ENCODE data around the gene LSM7. TPM values are rescaled to one million over a fixed set of nuclear protein-coding genes. Genes with fewer than 3 reads are reported as not detected.

Gene LSM7
- total and polyA plus RNA-seq, 2 of the 13 experiments (the other 11 are each of a cell fraction or from before 2014, with no cell fraction given) = 140 to 205 TPM

DNA sequence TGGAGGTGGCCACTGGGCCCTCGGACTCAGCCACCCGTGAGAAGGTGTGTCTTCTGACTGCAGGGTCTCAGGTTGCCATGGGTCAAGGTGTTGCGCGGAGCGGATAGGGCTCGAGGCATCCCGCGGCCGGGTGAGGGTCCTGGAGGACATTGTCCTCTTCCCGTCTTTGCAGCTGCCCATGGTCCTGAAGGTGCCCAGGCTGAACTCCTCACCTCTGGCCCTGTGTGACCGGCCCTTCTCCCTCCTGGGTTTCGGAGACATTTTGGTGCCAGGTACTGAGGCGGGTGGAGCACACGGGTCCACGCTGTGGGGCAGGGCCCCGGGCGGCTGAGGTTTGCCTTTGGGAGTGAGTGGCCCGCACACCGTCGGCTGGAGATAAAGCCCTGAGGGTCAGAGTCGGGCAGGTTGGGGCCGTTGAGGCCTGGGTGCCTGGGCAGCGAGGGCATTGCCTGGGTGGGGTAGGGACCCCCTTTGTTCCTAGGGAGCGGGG, 16.0 kb upstream of the LSM7 start:
- no peak for ATAC-seq
- no peak for DNase-seq (ENCODE audit: low spot score)
- CTCF ChIA-PET (ENCODE audit: low intra/inter-chr PET ratio, low total read pairs) = no interaction called here
- Histone ChIP-seq H3K36me3 (replicated peaks in 1 of 2; ENCODE audit: control insufficient read depth in 1 of 2, insufficient read depth in 2 of 2, low read length in 2 of 2) (no peaks in the 10 kb centered on the region; a peak in 2 of 5 replicates), H3K9me3 (ENCODE audit: low read length) (no peaks in the 10 kb centered on the region), H4K20me1 (ENCODE audit: insufficient read depth, low read length) (no peaks in the 10 kb centered on the region), H3K4me2 (ENCODE audit: low read depth, low read length) (no peak overlapping the region), H3K79me2 (ENCODE audit: insufficient read depth, low read length) (no peaks in the 10 kb centered on the region), H3K27ac (ENCODE audit: extremely low read length, insufficient read depth, low read length) (no peak overlapping the region), H3K27me3 (ENCODE audit: control insufficient read depth in 1 of 2, insufficient read depth in 2 of 2, low read length in 2 of 2) (no peaks in the 10 kb centered on the region), H3K4me3 (replicated peaks in 1 of 3; ENCODE audit: insufficient read depth in 1 of 3, low read depth in 2 of 3, low read length in 3 of 3) (no peak overlapping the region), H3K9ac (ENCODE audit: insufficient read depth, low read depth, low read length) (no peak overlapping the region), H3K4me1 (ENCODE audit: insufficient read depth, low read length) (peaks cover 9% of the 10 kb centered on the region), H2AFZ (ENCODE audit: low read length) (no peak overlapping the region)
- 97% methylated on average over 21 of the region's 24 CpGs for WGBS (ENCODE audit: low lambda C conversion rate)
- TF ChIP-seq ZBTB34 (CRISPR knock-in tag; IDR thresholded peaks at IDR 0.05) (no peak), REXO4 (CRISPR knock-in tag; IDR thresholded peaks at IDR 0.05; ENCODE audit: borderline replicate concordance) (no peak), ZNF766 (CRISPR knock-in tag; IDR thresholded peaks at IDR 0.05; ENCODE audit: borderline replicate concordance) (no peak), KLF9 (CRISPR knock-in tag; IDR thresholded peaks at IDR 0.05; ENCODE audit: low read depth) (no peak), ZNF672 (CRISPR knock-in tag; IDR thresholded peaks at IDR 0.05) (no peak), ZMYM4 (CRISPR knock-in tag; IDR thresholded peaks at IDR 0.05) (no peak), PLRG1 (conservative IDR thresholded peaks at IDR 0.05) (no peak), NONO (IDR thresholded peaks at IDR 0.05) (no peak), NONO (CRISPR knock-in tag; conservative IDR thresholded peaks at IDR 0.05) (no peak)
- FAIRE-seq = no peak
- POLR2A ChIA-PET = no interaction called here
- intact Hi-C loops (cut with micrococcal nuclease; ENCODE audit: unreplicated experiment) (no loop called here), in situ Hi-C loops (cut with HindIII; ENCODE audit: extremely low pct_ligation_motif_present, low pct_unique_long_range_greater_than_20kb) (no loop called here)
- no TSS peak for BruUV-seq (replicated peaks)

Measured in HepG2 (cell line).